ENCODE results near the gene MALL.
"Not testable (repeated sequence)": the region's sequence is repeated elsewhere in the genome, so short reads cannot be mapped to it uniquely, and the experiment has no call there.

The MALL gene

DNA sequence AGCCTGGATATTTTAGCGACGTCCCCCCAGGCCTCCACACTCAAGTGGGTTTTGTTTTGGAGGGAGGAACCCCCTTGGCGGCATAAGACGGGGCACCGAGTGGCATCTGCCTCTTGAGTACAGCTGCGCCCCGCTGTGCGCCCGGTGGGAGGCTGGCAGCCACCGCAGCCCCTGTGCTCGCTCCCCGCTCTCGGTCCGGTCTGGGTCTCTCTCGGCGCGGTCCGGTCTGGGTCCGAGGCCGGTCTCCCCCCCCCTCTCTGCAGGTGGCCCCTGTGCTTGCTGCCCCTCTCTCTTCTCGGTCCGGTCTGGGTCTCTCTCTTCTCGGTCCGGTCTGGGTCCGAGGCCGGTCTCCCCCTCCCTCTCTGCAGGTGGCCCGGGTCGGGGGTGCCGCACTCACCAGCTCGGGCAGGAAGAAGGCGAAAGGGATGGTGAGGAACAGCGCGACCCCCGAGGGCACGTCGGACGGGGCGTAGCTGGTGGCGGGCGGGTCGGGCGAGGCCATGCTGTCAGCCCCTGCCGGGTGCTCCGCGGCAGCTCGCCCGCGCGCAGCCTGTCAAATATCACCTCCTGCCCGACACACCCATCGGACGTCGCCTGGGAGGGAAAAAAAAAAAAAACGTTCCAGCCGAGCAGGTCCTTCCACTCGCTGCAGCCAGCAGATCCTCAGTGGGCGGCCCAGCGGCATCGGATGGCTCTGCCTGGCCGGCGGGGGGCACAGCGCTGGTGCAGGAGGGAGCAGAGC lies at the start of gene MALL:
MALL (minus strand) TSS at position 532 of the 742 bp plus-strand sequence; CDS start at position 502, 30 bp downstream.
- peak; percentile 41 for DNase-seq (ENCODE audit: low spot score)

DNA sequence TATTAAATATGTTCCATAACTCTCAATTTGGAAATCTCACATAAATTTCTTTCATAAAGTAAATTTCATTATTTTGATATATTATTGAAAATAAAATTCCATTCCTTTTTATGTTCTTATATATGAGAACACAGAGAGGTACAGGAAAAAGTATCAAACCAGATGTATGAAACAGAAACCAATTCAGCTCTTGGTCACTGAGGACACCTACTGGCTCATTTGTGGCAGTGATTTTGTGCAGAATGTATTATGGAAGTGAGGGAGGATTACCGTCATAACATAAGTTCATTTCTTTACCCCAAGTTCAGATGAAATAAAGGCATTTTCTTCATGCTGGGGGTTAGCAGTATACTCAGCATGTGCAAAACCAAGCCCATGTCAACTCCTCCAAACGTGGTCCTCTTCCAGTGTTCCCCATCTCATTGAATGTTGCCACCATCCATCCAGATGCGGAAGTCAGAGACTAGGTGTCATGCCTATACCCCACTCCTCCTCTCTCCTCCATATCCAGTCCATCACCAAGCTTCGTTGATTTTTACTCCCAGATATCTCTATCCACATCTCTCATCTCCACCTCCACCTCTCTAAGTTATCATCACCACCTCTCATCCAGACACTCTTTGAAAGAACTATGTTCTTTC lies 41.7 kb upstream of the MALL start:
- peak; percentile 73 for DNase-seq (ENCODE audit: low spot score)

DNA sequence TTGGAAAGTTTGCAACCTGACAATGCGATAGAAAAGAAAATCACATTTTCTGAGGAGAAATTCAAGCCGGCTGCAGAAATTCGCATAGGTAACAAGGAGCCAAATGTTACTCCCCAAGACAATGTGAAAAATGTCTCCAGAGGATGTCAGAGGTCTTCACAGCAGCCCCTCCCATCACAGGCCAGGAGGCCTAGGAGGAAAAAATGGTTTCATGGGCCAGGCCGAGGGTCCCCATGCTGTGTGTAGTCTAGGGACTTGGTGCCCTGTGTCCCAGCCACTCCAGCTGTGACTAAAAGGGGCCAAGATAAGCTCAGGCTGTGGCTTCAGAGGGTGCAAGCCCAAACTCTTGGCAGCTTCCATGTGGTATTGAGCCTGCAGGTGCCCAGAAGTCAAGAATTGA lies 39.2 kb upstream of the MALL start:
- not testable (repeated sequence) for DNase-seq (ENCODE audit: low spot score)

DNA sequence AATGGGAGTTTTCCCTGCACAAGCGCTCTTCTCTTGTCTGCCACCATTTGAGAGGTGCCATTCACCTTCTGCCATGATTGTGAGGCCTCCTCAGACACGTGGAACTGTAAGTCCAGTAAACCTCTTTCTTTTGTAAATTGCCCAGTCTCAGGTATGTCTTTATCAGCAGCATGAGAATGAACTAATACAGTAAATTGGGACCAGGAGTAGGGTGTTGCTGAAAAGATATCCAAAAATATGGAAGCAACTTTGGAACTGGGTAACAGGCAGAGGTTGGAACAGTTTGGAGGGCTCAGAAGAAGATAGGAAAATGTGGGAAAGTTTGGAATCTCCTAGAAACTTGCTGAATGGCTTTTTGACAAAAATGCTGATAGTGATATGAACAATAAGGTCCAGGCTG lies 38.6 kb upstream of the MALL start:
- DNase-seq (ENCODE audit: low spot score) = not testable (repeated sequence)

DNA sequence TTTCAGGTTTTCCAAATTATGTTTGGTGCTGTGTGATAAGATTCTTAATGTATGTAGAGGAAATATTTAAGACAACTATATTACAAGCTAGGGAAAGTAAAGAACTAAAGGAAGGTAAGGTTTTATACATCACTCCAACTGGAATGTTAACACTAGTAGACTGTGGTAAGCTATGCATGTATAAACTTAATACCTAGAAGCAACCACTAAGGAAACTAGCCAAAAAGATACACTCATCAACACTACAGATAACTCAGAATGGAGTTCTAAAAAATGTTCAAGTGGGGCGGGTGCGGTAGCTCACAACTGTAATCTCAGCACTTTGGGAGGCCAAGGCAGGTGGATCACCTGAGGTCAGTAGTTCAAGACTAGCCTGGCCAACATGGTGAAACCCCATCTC lies 37.8 kb upstream of the MALL start:
- no peak for DNase-seq (ENCODE audit: low spot score)

DNA sequence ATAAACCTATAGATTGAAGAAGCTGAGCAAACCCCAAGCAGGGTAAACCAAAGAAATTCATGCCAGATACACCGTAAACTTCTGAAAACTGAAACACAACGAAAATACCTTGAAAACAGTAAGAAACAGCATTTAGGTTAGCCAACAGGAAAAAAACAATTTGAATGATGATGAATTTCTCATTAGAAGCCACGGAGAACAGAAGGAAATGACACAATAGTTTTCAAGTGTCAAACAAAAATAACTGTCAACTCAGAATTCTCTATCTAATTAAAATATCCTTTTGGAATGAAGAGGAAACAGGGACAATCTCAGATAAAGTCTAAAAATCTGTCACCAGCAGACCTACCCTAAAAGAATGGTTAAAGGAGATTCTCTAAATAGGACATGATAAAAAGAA lies 37.3 kb upstream of the MALL start:
- DNase-seq (ENCODE audit: low spot score) = peak; percentile 41

DNA sequence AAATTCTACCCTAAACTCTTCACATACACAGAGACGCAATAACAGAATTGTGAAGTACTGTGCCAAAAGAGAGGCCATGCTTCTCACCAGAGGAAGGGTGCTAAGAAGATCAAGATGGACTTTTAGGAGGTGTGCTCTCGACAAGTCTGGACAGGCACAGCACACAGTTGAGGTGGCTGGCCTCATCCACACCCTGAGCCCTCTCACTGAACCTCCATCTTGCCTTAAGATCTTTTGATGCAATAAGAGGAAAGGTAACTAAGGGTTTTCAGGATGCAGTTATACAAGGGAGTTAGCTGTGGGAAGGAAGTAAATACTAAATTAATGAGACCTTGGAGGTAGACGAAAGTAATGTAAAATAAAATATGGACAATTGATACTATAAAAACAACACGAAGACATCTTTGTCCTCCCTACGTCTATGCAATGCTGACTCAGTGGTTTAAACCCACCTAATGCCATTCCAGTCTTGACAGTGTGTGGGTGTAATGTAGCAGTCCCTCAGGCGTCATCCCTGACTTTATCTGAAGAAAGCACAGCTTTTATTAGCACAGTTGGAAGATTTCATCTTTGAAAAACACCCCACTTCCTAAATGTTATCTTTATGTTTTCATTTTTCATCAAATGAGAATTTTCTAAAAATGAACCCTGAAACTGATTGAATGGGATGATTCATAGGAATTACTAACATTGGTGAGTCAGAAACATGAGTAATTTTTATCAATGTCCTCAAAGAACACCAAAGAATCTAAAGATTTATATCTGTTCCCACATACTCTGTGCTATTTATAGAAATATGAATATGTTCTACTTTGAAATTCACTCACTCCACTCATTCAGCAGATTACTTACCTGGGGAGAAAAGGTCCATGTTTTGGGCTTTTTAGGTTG lies 34.0 kb upstream of the MALL start:
- DNase-seq (ENCODE audit: low spot score) = peak; percentile 89

DNA sequence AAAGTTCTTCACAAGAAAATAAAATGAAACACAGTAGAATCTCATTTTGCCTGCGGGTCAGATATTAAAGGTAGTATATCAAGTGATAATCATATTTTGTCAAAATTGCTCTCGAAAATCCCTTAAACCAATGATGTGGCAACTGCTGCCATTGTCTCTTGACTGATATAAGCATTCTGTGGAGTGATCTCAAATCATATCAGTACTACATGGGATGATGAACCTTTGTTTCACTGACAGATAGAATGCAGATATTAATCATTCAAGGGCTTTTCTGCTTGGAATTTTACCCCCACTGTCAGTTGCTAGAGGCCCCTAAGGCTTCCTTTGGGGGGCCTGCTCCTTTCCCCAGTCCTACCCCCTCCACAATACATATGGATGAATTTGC lies 31.3 kb upstream of the MALL start:
- DNase-seq (ENCODE audit: low spot score) = no peak

DNA sequence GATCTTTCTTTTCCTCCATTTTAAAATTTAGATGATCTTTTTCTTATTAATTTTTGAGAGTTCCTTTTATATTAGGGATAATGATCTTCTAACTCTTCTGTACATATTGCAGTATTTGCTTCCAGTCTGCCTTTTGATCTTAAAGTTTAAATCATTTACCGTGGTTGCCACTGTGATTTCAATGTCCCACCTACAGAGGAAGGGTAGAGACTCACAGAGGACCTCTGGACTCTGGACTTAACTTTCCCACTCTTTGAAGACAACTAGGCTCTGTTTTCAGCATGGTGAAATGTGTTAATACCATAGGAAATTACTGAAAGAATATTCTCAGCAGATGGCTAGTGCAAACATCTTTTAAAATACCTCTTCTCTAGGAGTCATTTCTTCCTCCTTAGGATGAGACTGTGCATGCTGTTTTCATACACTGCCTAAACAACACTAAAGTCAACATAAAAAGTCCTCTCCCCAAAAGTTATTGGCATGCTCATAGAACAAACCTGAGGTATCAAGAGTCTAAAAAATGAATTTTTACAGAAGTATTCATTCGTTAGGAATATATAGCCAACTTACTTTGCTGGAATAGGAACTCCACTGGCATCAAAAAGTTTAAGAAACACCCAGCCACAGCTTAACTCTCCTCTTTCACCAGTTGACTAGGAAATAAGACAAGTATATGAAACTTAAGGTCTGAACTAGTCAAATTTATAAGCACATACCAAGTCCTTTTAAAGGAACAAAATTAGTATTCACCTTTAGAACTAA lies 30.7 kb upstream of the MALL start:
- no peak for DNase-seq (ENCODE audit: low spot score)

DNA sequence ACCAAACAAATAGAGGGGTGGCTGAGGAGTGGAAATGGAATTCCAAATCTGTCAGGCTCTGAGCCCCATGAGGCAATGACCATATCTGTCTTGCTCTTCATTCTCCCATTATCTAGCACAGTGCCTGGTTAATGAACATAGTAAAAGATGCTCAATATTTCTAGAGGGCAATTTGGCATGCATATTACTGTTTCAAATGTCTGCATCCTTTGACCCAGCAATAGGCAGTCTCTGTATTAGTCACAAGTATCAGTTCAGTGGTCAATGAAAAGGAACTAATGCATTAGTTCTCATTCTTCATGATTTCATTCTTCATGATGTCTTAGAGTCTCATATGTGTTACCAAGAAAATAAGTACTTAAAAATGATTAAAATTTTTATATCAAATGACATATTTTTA lies 28.4 kb upstream of the MALL start:
- no peak for DNase-seq (ENCODE audit: low spot score)

DNA sequence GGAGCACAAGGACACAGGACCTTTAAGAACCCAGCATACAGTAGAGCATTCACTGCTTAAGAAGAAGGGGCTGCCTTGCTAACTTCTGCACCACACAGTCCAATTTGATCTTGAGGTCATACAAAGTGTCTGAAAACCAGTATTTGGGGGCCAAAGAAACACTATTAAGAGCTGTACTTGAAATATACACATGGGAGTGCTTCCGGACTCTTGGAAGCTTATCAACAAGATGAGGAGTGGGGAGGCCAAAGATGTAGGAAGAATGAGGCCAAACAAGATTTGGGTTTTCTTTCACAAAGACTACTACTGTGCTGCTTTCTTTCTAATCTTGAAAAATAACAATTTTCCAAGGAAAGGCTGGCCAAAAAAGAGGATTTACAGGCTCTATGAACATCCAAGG lies 24.8 kb upstream of the MALL start:
- no peak for DNase-seq (ENCODE audit: low spot score)

DNA sequence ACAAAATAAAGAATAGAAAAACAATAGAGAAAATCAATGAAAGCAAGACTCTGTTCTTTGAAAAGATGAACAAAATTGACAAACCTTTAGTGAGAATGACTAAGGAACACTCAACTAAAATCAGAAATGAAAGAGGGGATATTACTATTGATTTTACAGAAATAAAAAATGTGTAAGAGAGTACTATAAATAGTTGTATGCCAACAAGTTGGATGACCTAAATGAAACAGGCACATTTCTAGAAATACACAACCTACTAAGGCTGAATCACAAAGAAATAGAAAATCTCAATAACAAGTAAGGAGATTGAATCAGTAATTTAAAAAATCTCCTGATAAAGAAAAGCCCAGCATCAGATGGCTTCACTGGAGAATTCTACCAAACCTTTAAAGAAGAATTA lies 18.4 kb upstream of the MALL start:
- DNase-seq (ENCODE audit: low spot score) = no peak

DNA sequence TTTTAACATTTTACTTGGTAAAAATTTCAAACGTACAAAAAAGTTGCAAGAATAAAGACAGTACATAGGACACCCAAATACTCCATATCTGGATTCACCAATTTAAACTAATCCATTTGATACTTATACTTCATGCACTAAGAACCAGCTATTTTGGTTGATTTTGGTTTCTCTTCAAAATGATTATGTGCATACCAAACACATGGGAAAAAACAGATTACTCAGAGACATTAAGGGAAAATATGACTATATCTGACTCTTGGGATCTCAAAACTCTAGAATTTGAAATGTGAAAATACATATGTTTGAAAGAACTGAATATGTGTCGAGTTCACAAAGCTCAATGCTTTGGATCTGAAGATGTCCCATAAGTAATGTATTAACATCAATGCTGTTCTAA lies 15.5 kb upstream of the MALL start:
- DNase-seq (ENCODE audit: low spot score) = no peak

DNA sequence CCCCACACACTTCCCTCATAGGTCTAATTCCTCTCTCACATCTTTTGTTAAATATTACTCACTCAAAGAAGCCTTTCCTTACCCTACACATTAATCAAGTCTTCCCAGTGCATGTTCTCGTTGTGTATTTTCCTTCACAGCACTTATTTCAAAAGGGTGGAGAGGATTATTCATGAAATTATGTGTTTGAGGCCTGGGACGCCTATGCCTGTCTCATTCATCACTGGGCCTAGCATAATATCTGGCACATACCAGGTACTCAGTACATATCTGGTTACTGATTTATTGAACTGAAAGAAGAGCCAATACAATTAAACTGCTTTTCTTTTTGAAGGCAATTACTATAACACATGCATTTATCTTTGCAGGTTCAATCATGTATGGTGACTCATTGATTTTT lies 15.1 kb upstream of the MALL start:
- DNase-seq (ENCODE audit: low spot score) = no peak

DNA sequence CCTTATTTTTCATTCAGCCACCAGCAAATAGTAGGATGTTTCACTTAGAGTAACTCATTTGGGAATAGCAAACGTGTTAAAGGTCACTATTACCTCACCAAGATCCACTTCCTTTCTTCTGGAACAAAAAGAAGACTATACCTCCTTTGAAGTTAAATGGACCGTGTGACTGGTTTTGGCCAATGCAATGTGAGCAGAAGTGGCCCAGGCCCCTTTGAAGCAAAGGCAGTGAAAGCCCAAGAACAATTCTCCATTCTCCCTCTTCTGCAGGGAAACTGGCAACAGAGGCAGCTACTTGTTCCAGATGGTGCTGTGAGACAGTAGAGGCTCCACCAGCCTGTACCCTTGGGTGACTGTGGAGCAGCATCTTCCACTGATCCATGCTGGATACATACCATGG lies 11.3 kb upstream of the MALL start:
- DNase-seq (ENCODE audit: low spot score) = no peak

DNA sequence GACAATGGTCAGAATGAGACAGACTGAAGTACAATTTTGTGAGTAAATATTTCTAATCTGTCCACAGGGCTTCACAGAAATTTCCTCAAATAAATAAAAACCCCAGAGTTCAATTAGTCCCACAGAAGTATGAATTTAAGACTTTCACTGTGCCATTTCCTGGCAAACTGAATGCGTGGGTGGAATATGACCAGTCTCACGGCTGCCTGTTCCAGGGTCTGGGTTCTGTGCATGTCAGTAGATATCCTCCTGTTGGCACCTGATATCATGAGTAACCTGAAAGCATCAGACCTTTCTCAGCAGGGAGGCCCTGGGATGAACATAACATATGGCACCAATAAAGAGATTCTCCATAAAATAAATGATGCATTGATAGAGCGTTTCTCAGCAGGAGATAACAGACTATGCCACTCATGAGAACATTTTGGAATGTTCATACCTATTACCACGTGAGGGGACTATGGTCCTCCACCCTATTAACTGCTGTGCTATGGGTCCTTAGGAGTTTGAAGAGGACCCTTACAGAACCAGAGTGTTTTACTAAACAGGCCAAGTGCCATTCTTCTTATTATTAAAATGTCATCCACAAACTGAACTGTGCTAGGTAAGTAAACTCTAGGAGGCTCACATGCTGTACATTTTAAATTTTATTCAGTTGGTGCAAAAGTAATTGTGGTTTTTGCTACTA lies 10.6 kb upstream of the MALL start:
- no peak for DNase-seq (ENCODE audit: low spot score)

DNA sequence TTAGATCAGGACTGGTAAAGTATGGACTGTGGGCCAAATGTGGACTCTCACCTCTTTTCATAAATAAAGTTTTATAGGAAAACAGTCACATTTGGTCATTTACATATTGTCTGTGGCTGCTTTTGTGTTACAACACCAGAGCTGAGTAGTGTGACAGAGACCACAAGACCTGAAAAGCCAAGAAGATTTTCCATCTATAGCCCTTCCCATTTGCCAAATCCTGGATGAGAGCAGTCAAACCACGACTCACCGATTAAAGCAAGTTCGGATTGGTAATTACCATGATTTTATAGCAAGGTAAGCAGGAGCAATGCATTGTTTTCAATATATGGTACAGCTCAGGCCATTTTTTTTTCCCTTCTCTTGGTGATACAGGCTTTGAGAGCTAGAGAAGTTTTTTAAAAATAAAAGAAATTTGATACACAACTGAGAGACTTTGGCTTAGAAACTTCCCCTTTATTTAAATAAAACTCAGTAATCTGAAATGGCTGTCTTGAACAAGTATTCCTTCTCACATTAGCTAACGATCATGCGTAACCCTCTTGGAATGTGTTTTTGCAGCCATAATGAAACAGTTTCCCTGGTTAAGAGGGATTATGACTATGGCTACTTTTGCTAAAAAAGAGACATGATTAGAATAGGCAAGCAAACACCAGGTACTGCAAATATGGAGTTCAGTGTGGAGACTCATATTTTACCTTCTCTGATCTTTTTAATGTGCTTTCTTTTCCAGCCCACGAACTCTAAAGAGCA lies 9.5 kb upstream of the MALL start:
- no peak for DNase-seq (ENCODE audit: low spot score)

DNA sequence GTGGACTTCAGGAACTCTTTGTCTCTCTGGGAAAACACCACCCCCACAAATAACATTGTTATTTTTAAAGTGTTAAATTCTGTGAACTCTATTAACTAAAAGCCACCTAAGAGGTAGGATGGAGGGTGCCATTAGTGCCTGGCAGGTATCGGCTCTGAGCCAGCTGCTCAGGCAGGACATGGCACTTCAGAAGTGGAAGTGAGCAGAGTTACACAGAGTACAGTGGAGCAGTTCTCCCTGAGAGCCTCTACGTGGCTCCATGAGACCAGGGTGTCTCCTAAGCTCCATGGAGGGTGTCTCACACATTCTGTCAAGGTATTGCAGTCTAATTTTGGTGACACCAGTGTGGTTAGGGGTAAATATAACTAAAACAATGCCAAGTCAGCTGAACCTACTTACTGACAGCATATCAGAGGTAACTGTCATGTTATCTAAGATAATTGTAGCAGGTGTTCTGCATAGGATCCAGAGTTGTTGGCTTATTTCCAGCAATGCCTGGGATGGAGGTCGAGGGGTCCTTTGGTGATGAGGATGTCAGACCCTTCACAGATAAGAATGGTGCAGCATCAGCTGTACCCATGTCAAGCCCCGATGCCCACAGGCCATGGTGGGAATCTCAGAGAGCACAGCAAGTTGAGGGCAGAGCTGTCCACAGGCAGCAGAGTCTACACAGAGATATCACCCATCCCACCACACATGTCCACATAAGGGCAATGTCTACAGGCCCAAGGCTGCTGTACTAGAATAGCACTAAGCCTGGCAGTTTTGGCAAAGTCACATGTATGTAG lies 8.6 kb upstream of the MALL start:
- DNase-seq (ENCODE audit: low spot score) = no peak

DNA sequence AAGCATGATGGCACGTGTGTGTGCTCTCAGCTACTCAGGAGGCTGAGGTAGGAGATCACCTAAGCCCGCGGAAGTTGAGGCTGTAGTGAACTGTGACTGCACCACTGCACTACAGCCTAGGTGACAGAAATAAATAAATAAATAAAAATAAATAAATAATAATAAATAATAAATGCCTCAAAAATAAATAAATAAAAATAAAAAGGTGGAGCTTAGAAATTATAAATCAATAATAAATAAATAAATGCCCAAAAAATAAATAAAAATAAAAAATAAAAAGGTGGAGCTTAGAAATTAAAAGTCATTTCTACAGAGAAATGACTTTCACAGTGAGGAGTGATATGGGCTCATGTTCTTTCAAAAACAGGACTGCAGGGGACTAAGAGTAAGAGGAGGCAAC lies 6.0 kb upstream of the MALL start:
- DNase-seq (ENCODE audit: low spot score) = no peak

DNA sequence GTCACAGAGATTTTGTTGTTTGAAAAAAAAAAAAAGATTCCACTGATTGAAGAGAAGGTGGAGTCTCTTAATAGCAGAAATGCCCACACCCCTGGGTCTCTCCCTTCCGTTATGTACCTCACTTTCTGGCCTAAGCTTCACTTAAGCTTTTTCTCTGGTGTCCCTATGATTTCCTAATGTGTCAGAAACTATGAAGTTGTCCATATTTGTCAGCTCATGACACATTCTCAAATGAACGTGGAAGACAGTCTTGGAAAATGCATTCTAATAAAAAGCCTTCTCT lies 5.4 kb upstream of the MALL start:
- no peak for DNase-seq (ENCODE audit: low spot score)
